T-helper 2 cell treated with Interferon-gamma antibody and Interleukin-4, amounts not matched to agents 100 ng/mL and 5 ng/mL, for 36 hours (primary cell): ENCODE results near the gene UCK2. TPM values are rescaled to one million over a fixed set of nuclear protein-coding genes. Genes with fewer than 3 reads are reported as not detected.

Experiments used
- intact Hi-C: fragments of 100-400 bp; cut with micrococcal nuclease; formaldehyde crosslinking; loops from one replicate; pipeline ENCODE4 v1.15.1; 2023
- total RNA-seq: library from RNA; stranded (reverse); gene quantifications from 2 replicates; pipeline ENCODE4 v1.2.3, GENCODE V29; 2022

The UCK2 gene
- total RNA-seq, 1 donor from 2014 or later: 52.0 TPM

- intact Hi-C loops: no loop called here
Observed at GRCh38 chr1:165854101-165854845, 26.9 kb downstream of the UCK2 start.

GRCh38 chr1:165855010-165855838, 27.8 kb downstream of the UCK2 start:
- intact Hi-C loops: no loop called here

- intact Hi-C loops: no loop called here
Observed at GRCh38 chr1:165856021-165856420, 28.6 kb downstream of the UCK2 start.

GRCh38 chr1:165856606-165857005, 29.2 kb downstream of the UCK2 start:
- intact Hi-C loops: no loop called here

- intact Hi-C loops: no loop called here
Observed at GRCh38 chr1:165857046-165857801, 29.8 kb downstream of the UCK2 start.

GRCh38 chr1:165858364-165858823, 31.0 kb downstream of the UCK2 start:
- intact Hi-C loops: no loop called here

- intact Hi-C loops: no loop called here
Observed at GRCh38 chr1:165858967-165859845, 31.8 kb downstream of the UCK2 start.

GRCh38 chr1:165860065-165860464, 32.7 kb downstream of the UCK2 start:
- intact Hi-C loops: no loop called here

- intact Hi-C loops: no loop called here
Observed at GRCh38 chr1:165861911-165862310, 34.5 kb downstream of the UCK2 start.

GRCh38 chr1:165862448-165862847, 35.0 kb downstream of the UCK2 start:
- intact Hi-C loops: no loop called here

GRCh38 chr1:165863346-165863745, 35.9 kb downstream of the UCK2 start:
- intact Hi-C loops: no loop called here

GRCh38 chr1:165865633-165866340, 38.4 kb downstream of the UCK2 start:
- intact Hi-C loops: no loop called here

- intact Hi-C loops: no loop called here
Observed at GRCh38 chr1:165869343-165869742, 41.9 kb downstream of the UCK2 start.

GRCh38 chr1:165871311-165872067, 44.1 kb downstream of the UCK2 start:
- intact Hi-C loops: loop anchor here (1.0 to 5.0 kb wide), 5 partner anchors 20 to 173 kb away; partner anchors contain the start of genes ALDH9A1, TMCO1 and UCK2

- intact Hi-C loops: loop anchor here (5.0 kb wide), 2 partner anchors 34 to 106 kb away; partner anchors contain the start of gene TMCO1
Observed at GRCh38 chr1:165873481-165873880, 46.1 kb downstream of the UCK2 start.

GRCh38 chr1:165874643-165875042, 47.2 kb downstream of the UCK2 start:
- intact Hi-C loops: loop anchor here (5.0 kb wide), 2 partner anchors 33 to 107 kb away; partner anchors contain the start of gene TMCO1

- intact Hi-C loops: no loop called here
Observed at GRCh38 chr1:165875171-165875570, 47.8 kb downstream of the UCK2 start.

GRCh38 chr1:165875604-165876003, 48.2 kb downstream of the UCK2 start:
- intact Hi-C loops: no loop called here

GRCh38 chr1:165876121-165876520, 48.7 kb downstream of the UCK2 start:
- intact Hi-C loops: no loop called here
